H1 (cell line): ENCODE results near the gene HMOX2. TPM values are rescaled to one million over a fixed set of nuclear protein-coding genes. Genes with fewer than 3 reads are reported as not detected.

Experiments
- BACH1 ChIP-seq: IDR thresholded peaks from 2 replicates; pipeline ENCODE4 v1.6.1; 2012; ENCODE audit warnings: low read length, improper control_type of control experiment
- CREB1 ChIP-seq: IDR thresholded peaks from 2 replicates; pipeline ENCODE4 v1.6.1; 2012; ENCODE audit warnings: inconsistent platforms
- EP300 ChIP-seq, 2 experiments: IDR thresholded peaks; 1 replicate in 1 of 2; 2 replicates in 1 of 2; pipeline ENCODE4 v1.6.1; 2011 to 2012; ENCODE audit warnings: low read depth in 2 of 2, low read length in 2 of 2, mild to moderate bottlenecking in 2 of 2, borderline replicate concordance in 1 of 2, inconsistent platforms in 1 of 2, moderate library complexity in 1 of 2
- FOSL1 ChIP-seq: IDR thresholded peaks from 2 replicates; pipeline ENCODE4 v1.6.1; 2011; ENCODE audit warnings: mild to moderate bottlenecking, low read depth, low read length, moderate library complexity; ENCODE audit not compliant: insufficient read depth
- PHF8 ChIP-seq: fragments of 200-600 bp; sonication (generic); conservative IDR thresholded peaks from 2 replicates; pipeline ENCODE4 v1.7.1; 2012; ENCODE audit warnings: low read depth, mild to moderate bottlenecking, inconsistent platforms, low read length, moderate library complexity
- POLR2A ChIP-seq, 2 experiments: IDR thresholded peaks; 1 replicate in 1 of 2; 2 replicates in 1 of 2; pipeline ENCODE4 v1.6.1; 2011; ENCODE audit warnings: low read depth in 2 of 2, low read length in 2 of 2, mild to moderate bottlenecking in 2 of 2; ENCODE audit errors: control extremely low read depth in 1 of 2
- POU5F1 ChIP-seq: IDR thresholded peaks from 2 replicates; pipeline ENCODE4 v1.6.1; 2011; ENCODE audit warnings: low read depth, mild to moderate bottlenecking, low read length, moderate library complexity
- SIX5 ChIP-seq: IDR thresholded peaks from 2 replicates; pipeline ENCODE4 v1.6.1; 2011; ENCODE audit warnings: mild to moderate bottlenecking, low read depth, low read length
- polyA plus RNA-seq, 7 experiments: library from polyadenylated mRNA; depleted of rRNA in 3 of 7; stranded (reverse) in 5 of 7; unstranded in 2 of 7; fragments of >200 nt in 5 of 7; fragments of 200-250 nt in 2 of 7; gene quantifications; 1 replicate in 5 of 7; 2 replicates in 1 of 7; 4 replicates in 1 of 7; pipeline versions ENCODE4 v1.2.1 to v1.2.3, GENCODE V29; 2011 to 2013; ENCODE audit warnings: missing spikeins in 2 of 7, mixed read lengths in 2 of 7
- total RNA-seq: library from RNA; stranded (reverse); fragmentation: NEBNext Ultra II Directional; extraction: Animal tissue kit (Norgen Biotek cat#: 25700); gene quantifications from 2 replicates; pipeline ENCODE4 v1.2.1, GENCODE V29; 2021
- TF ChIP-seq, protein P1 (sequence below): fragments of 300-600 bp; sonication (generic); IDR thresholded peaks from 2 replicates; pipeline ENCODE4 v1.7.1; 2012; ENCODE audit warnings: low read length, moderate library complexity, mild to moderate bottlenecking, inconsistent platforms; ENCODE audit not compliant: insufficient replicate concordance
- TF ChIP-seq, protein P2 (sequence below): IDR thresholded peaks from 2 replicates; pipeline ENCODE4 v1.6.1; 2012; ENCODE audit warnings: inconsistent platforms

HMOX2 gene
- total and polyA plus RNA-seq, 2 of the 8 experiments (the other 6 are each of a cell fraction or from before 2014, with no cell fraction given) = 36.5 to 48.4 TPM

DNA sequence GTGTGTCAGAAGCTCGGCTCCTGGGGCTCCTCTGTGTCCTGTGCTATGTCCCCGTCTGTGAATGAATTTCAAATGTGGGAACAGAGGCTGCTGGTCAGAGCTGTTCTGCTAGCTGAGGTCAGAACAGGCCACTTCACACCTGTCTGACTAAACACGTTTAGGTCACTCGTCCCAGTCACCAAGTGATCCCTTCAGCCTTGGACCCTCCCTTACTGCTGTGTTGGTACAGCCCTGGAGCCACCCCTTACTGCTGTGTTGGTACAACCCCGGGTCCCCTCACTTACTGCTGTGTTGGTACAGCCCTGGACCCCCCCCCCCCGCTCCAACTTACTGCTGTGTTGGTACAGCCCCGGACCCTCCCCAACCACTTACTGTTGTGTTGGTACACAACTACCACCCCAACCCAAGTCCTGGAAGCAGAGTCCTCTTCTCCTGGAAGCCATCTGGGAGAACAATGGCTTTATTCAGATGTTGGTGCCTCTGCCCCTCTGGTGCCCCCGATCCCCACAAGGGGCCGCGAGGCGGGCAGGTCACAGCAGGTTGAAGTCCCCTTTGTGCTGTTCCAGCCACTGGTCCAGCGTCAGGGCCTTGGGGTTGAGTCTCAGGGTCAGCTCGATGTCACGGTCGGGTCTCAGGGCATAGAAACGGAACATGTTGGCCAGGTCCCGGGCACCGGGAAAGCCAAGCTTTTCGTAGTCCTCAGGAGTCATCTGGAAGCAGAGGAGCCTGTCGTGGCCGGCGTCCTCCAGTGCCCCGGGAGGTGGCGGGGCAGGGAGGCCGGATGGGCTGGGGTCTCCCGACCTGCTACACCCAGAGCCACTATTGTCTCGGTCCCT, 14.7 kb upstream of the HMOX2 start (continued):
- TF ChIP-seq, protein P1, sequence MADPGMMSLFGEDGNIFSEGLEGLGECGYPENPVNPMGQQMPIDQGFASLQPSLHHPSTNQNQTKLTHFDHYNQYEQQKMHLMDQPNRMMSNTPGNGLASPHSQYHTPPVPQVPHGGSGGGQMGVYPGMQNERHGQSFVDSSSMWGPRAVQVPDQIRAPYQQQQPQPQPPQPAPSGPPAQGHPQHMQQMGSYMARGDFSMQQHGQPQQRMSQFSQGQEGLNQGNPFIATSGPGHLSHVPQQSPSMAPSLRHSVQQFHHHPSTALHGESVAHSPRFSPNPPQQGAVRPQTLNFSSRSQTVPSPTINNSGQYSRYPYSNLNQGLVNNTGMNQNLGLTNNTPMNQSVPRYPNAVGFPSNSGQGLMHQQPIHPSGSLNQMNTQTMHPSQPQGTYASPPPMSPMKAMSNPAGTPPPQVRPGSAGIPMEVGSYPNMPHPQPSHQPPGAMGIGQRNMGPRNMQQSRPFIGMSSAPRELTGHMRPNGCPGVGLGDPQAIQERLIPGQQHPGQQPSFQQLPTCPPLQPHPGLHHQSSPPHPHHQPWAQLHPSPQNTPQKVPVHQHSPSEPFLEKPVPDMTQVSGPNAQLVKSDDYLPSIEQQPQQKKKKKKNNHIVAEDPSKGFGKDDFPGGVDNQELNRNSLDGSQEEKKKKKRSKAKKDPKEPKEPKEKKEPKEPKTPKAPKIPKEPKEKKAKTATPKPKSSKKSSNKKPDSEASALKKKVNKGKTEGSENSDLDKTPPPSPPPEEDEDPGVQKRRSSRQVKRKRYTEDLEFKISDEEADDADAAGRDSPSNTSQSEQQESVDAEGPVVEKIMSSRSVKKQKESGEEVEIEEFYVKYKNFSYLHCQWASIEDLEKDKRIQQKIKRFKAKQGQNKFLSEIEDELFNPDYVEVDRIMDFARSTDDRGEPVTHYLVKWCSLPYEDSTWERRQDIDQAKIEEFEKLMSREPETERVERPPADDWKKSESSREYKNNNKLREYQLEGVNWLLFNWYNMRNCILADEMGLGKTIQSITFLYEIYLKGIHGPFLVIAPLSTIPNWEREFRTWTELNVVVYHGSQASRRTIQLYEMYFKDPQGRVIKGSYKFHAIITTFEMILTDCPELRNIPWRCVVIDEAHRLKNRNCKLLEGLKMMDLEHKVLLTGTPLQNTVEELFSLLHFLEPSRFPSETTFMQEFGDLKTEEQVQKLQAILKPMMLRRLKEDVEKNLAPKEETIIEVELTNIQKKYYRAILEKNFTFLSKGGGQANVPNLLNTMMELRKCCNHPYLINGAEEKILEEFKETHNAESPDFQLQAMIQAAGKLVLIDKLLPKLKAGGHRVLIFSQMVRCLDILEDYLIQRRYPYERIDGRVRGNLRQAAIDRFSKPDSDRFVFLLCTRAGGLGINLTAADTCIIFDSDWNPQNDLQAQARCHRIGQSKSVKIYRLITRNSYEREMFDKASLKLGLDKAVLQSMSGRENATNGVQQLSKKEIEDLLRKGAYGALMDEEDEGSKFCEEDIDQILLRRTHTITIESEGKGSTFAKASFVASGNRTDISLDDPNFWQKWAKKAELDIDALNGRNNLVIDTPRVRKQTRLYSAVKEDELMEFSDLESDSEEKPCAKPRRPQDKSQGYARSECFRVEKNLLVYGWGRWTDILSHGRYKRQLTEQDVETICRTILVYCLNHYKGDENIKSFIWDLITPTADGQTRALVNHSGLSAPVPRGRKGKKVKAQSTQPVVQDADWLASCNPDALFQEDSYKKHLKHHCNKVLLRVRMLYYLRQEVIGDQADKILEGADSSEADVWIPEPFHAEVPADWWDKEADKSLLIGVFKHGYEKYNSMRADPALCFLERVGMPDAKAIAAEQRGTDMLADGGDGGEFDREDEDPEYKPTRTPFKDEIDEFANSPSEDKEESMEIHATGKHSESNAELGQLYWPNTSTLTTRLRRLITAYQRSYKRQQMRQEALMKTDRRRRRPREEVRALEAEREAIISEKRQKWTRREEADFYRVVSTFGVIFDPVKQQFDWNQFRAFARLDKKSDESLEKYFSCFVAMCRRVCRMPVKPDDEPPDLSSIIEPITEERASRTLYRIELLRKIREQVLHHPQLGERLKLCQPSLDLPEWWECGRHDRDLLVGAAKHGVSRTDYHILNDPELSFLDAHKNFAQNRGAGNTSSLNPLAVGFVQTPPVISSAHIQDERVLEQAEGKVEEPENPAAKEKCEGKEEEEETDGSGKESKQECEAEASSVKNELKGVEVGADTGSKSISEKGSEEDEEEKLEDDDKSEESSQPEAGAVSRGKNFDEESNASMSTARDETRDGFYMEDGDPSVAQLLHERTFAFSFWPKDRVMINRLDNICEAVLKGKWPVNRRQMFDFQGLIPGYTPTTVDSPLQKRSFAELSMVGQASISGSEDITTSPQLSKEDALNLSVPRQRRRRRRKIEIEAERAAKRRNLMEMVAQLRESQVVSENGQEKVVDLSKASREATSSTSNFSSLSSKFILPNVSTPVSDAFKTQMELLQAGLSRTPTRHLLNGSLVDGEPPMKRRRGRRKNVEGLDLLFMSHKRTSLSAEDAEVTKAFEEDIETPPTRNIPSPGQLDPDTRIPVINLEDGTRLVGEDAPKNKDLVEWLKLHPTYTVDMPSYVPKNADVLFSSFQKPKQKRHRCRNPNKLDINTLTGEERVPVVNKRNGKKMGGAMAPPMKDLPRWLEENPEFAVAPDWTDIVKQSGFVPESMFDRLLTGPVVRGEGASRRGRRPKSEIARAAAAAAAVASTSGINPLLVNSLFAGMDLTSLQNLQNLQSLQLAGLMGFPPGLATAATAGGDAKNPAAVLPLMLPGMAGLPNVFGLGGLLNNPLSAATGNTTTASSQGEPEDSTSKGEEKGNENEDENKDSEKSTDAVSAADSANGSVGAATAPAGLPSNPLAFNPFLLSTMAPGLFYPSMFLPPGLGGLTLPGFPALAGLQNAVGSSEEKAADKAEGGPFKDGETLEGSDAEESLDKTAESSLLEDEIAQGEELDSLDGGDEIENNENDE = no peak
- TF ChIP-seq POLR2A (IDR thresholded peaks at IDR 0.05; ENCODE audit: control extremely low read depth in 1 of 2, low read depth in 2 of 2, low read length in 2 of 2) (no peak), BACH1 (no peak), SIX5 (peak; percentile 56), CREB1 (no peak), POU5F1 (no peak), EP300 (IDR thresholded peaks at IDR 0.05; ENCODE audit: borderline replicate concordance in 1 of 2, low read depth in 2 of 2, low read length in 2 of 2) (peak in 1 of 2 experiments; percentile 99; a peak in 2 of 3 replicates), FOSL1 (no peak), PHF8 (no peak)
- TF ChIP-seq, protein P2, sequence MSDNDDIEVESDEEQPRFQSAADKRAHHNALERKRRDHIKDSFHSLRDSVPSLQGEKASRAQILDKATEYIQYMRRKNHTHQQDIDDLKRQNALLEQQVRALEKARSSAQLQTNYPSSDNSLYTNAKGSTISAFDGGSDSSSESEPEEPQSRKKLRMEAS = 0 out of 2 replicates have a peak, but pooled peaks have one; percentile 9
